Lower leg skin (tissue), 3 donors: ENCODE measurements around the gene MKLN1.

Source experiments
- POLR2A ChIP-seq, 2 donors: fragments of 450-650 bp; IDR thresholded peaks; one replicate each; pipeline ENCODE4 v1.6.1; 2016 to 2017; ENCODE audit warnings: antibody characterized with exemption in 2 of 2, mild to moderate bottlenecking in 1 of 2, moderate library complexity in 1 of 2
- TF ChIP-seq, protein P1 (sequence below), 3 donors: fragments of 450-650 bp; IDR thresholded peaks; one replicate each; pipeline ENCODE4 v1.5.1; 2016; ENCODE audit warnings: antibody characterized with exemption in 3 of 3, mild to moderate bottlenecking in 3 of 3, moderate library complexity in 2 of 3

DNA sequence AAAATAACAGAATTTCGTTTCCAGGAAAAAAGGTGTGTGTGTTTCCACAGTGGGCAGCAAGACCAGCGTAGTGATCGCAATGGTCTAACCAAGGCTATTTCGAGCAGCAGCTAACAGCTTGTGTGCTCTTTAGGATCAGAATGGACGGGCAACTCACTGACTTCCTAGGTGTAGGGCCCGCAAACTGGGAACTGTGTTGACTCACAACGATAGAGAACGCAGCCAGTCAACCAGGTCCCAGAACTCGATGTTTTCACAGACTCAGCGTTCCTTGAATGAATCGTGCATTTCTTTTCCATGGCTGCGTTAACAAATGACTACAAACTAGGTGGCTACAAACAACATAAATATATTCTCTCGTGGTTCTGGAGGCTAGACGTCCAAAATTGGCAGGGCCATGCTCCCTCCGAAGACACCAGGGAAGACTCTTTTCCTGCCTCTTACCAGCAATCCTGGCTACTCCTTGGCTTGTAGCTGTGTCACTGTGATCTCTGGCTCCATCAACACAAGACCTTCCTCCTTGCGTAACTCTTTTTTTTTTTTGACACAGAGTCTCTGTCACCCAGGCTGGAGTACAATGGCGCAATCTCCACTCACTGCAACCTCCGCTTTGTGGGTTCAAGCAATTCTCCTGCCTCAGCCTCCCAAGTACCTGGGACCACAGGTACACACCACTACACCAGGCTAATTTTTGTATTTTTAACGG is 189.7 kb downstream of the MKLN1 start:
- TF ChIP-seq, protein P1, sequence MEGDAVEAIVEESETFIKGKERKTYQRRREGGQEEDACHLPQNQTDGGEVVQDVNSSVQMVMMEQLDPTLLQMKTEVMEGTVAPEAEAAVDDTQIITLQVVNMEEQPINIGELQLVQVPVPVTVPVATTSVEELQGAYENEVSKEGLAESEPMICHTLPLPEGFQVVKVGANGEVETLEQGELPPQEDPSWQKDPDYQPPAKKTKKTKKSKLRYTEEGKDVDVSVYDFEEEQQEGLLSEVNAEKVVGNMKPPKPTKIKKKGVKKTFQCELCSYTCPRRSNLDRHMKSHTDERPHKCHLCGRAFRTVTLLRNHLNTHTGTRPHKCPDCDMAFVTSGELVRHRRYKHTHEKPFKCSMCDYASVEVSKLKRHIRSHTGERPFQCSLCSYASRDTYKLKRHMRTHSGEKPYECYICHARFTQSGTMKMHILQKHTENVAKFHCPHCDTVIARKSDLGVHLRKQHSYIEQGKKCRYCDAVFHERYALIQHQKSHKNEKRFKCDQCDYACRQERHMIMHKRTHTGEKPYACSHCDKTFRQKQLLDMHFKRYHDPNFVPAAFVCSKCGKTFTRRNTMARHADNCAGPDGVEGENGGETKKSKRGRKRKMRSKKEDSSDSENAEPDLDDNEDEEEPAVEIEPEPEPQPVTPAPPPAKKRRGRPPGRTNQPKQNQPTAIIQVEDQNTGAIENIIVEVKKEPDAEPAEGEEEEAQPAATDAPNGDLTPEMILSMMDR (IDR thresholded peaks at IDR 0.05) = no peak
- no peak for TF ChIP-seq POLR2A (IDR thresholded peaks at IDR 0.05)
